Measurements from ENCODE around the gene GRIN1. TPM values are rescaled to one million over a fixed set of nuclear protein-coding genes. Genes with fewer than 3 reads are reported as not detected.

GRIN1 gene
- total and polyA plus RNA-seq, 12 donors = not detected

DNA sequence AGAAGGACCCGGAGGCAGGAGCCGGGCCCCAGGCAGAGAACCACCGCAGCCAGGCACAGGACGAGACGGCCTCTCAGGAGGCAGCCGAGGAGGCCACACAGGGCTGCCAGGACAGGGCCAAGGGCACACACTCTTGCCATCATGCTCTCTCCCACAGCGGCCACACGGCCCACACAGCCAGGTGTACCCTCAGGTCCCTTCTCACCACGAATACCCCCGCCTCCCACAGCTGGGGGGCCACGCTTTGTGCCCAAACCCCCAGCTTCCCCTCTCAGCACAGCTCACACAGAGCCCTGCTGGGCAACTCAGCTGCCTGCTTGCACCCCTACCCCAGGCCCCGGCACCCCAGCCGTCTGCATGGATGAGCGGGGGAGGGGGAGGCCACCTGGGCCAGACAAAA, 54.8 kb downstream of the GRIN1 start:
- ATAC-seq = no peak
- Histone ChIP-seq H3K4me3 (peak overlapping the region in 3 of 10 donors; percentile 5 to 30 (median 16)), H3K27ac (peak overlapping the region in 9 of 10 donors; percentile 9 to 83 (median 74)), H3K4me1 (peaks cover 31 to 86% (median 59%) of the 10 kb centered on the region in 9 donors), H3K27me3 (no peaks in the 10 kb centered on the region), H3K36me3 (peaks cover 0 to 30% (median 16%) of the 10 kb centered on the region in 9 donors), H3K9me3 (no peaks in the 10 kb centered on the region)
- intact Hi-C loops (cut with DNase I) = loop anchor here in 1 of 10 donors (5.0 kb wide), 1 partner anchor 34 kb away; the partner anchor contains the start of genes CYSRT1 and RNF224
- TF ChIP-seq, protein P1, sequence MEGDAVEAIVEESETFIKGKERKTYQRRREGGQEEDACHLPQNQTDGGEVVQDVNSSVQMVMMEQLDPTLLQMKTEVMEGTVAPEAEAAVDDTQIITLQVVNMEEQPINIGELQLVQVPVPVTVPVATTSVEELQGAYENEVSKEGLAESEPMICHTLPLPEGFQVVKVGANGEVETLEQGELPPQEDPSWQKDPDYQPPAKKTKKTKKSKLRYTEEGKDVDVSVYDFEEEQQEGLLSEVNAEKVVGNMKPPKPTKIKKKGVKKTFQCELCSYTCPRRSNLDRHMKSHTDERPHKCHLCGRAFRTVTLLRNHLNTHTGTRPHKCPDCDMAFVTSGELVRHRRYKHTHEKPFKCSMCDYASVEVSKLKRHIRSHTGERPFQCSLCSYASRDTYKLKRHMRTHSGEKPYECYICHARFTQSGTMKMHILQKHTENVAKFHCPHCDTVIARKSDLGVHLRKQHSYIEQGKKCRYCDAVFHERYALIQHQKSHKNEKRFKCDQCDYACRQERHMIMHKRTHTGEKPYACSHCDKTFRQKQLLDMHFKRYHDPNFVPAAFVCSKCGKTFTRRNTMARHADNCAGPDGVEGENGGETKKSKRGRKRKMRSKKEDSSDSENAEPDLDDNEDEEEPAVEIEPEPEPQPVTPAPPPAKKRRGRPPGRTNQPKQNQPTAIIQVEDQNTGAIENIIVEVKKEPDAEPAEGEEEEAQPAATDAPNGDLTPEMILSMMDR (IDR thresholded peaks at IDR 0.05) = no peak
- 74 to 84% methylated on average over 12 to 14 of the region's 14 CpGs for WGBS, 2 donors
- DNase-seq = no peak

DNA sequence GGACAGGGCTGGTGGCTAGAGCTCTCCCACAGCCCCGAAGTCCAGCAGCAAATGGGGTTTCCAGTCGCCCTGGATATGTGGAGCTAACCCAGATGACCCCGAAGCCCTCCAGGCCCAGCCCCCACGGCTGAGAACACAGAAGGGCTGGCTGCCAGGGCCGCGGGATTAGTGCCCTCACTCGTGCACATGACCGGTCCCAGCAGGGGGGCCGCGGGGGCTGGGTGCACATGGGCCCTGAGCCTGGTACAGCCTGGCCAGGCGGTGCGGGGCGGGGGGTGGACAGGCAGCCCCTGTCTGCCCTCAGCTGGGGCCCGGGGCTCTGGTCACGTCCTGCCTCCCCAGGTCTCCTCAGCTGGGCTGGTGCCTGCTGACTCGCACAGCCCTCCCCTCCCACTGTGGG, 55.4 kb downstream of the GRIN1 start:
- 43 to 56% methylated on average over 15 to 16 of the region's 16 CpGs for WGBS, 2 donors
- TF ChIP-seq, protein P1 (IDR thresholded peaks at IDR 0.05) = no peak
- Histone ChIP-seq H3K4me1 (peaks cover 34 to 88% (median 62%) of the 10 kb centered on the region in 9 donors), H3K27me3 (no peaks in the 10 kb centered on the region), H3K27ac (peak overlapping the region in 9 of 10 donors; percentile 9 to 83 (median 74)), H3K4me3 (peak overlapping the region in 6 of 10 donors; percentile 5 to 30 (median 17)), H3K9me3 (no peaks in the 10 kb centered on the region), H3K36me3 (peaks cover 0 to 30% (median 16%) of the 10 kb centered on the region in 9 donors)
- DNase-seq = peak; percentile 77 to 78
- intact Hi-C loops (cut with DNase I) = loop anchor here in 1 of 10 donors (5.0 kb wide), 1 partner anchor 33 kb away; the partner anchor contains the start of genes CYSRT1 and RNF224
- peak; percentile 54 to 89 (median 74) for ATAC-seq

DNA sequence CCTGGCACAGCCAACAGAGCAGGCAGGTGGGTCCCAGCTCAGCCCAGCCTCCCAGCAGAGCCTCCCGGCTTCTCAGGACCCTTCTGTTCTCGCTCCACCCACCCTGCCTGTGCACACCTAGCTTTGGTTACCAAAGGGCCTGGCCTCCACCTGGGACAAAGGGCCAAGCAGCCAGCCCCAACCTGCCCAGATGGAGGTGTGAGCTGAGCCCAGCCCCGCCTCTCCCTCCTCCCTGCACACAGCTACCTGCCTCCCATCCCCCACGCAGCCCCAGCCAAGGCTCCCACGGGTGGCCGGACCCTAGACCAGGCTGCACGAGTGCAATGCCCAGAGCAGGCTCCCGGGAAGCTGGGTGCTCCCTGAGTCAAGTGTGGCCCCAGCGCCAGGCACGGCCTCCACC, 56.0 kb downstream of the GRIN1 start:
- H3K27ac ChIP-seq = peak overlapping the region in 8 of 10 donors; percentile 51 to 83 (median 74)
- peak overlapping the region in 5 of 10 donors; percentile 5 to 30 (median 18) for H3K4me3 ChIP-seq
- TF ChIP-seq, protein P1 (IDR thresholded peaks at IDR 0.05) = no peak
- H3K36me3 ChIP-seq = peaks cover 0 to 27% (median 13%) of the 10 kb centered on the region in 9 donors
- DNase-seq (no peak), ATAC-seq (no peak)
- peaks cover 34 to 88% (median 61%) of the 10 kb centered on the region in 9 donors for H3K4me1 ChIP-seq
- WGBS, 2 donors = 75 to 77% methylated on average over 10 of the region's 10 CpGs
- no peaks in the 10 kb centered on the region for H3K9me3 ChIP-seq
- intact Hi-C loops (cut with DNase I) = loop anchor here in 2 of 10 donors (5.0 kb wide), 2 partner anchors 32 to 537 kb away; partner anchors contain the start of genes CYSRT1 (in 1 of the 2) and RNF224 (in 1 of the 2)
- H3K27me3 ChIP-seq = no peaks in the 10 kb centered on the region

DNA sequence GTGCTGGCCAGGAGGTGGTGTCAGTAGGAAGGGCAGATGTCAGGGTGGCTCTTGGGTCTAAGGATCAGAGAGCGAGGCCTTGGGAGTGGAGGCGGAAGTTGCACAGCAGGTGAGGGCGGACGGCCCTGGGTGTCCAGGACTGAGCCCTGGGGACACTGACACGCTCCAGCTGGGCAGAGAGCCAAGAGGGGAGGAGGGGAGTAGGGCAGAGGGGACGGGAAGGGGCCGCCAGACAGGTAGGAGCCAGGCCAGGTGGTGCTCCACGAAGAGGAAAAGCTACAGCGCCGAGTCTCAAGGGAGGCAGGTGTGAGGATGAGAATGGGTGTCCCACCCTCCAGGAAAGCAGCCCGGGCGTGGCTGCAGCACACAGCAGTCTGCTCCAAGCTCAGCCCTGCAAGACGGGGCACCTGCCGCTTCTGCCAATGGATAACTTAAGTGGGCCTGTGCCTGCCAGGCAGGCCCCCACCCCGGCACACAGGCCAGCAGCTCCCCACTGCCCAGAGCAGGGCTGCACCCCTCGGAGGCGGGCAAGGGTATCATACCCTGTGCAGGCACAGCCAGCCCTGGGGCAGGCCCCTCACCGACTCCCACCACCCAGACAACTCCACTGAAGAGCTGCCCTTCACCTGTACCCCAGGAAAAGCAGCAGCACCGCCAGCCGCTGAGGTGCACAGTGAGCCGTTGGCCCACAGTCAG, 56.7 kb downstream of the GRIN1 start:
- Histone ChIP-seq H3K36me3 (peaks cover 0 to 20% (median 10%) of the 10 kb centered on the region in 9 donors), H3K4me3 (no peak overlapping the region), H3K27me3 (no peaks in the 10 kb centered on the region), H3K27ac (peak overlapping the region in 3 of 10 donors; percentile 3 to 69 (median 51)), H3K9me3 (no peaks in the 10 kb centered on the region), H3K4me1 (peaks cover 27 to 81% (median 53%) of the 10 kb centered on the region in 9 donors)
- TF ChIP-seq, protein P1 (IDR thresholded peaks at IDR 0.05) = no peak
- DNase-seq = no peak
- no peak for ATAC-seq
- intact Hi-C loops (cut with DNase I) = loop anchor here in 1 of 10 donors (5.0 kb wide), 1 partner anchor 537 kb away; no protein-coding TSS in a partner anchor
- WGBS, 2 donors = 68% methylated on average over 19 to 21 of the region's 21 CpGs
